Left ventricle myocardium inferior (tissue), 1 donor: ENCODE measurements around the gene NQO1. TPM values are rescaled to one million over a fixed set of nuclear protein-coding genes. Genes with fewer than 3 reads are reported as not detected.

Experiments used
- DNase-seq: peaks from one replicate; pipeline ENCODE4 v3.0.0-alpha.2; 2020
- H3K27ac ChIP-seq: fragments of 200-600 bp; replicated peaks from 2 replicates; pipeline ENCODE4 v1.8.0; 2021
- H3K27me3 ChIP-seq: fragments of 200-600 bp; 2 replicates; pipeline ENCODE4 v1.8.0; 2021; ENCODE audit warnings: low read depth
- H3K36me3 ChIP-seq: fragments of 200-600 bp; 2 replicates; pipeline ENCODE4 v1.8.0; 2021
- H3K4me1 ChIP-seq: fragments of 200-600 bp; 2 replicates; pipeline ENCODE4 v1.8.0; 2021
- H3K4me3 ChIP-seq: fragments of 200-600 bp; 2 replicates; pipeline ENCODE4 v1.8.0; 2021; ENCODE audit warnings: mild to moderate bottlenecking, moderate library complexity
- H3K9me3 ChIP-seq: fragments of 200-600 bp; replicated peaks from 2 replicates; pipeline ENCODE4 v1.8.0; 2021
- CTCF ChIP-seq: fragments of 200-600 bp; IDR thresholded peaks from 2 replicates; pipeline ENCODE4 v1.8.0; 2021; ENCODE audit warnings: antibody characterized with exemption, mild to moderate bottlenecking, borderline replicate concordance
- intact Hi-C: fragments of 100-400 bp; cut with micrococcal nuclease; formaldehyde crosslinking; loops from one replicate; pipeline ENCODE4 v1.11.0; 2022
- total RNA-seq: library from RNA; stranded (reverse); fragmentation: NEBNext Ultra II Directional; extraction: Animal tissue kit (Norgen Biotek cat#: 25700); gene quantifications from one replicate; pipeline ENCODE4 v1.2.1, GENCODE V29; 2021
- donor health status: DM: no; HTN: yes; CAD: no; lungs with severe emphysema.

Gene NQO1
- total RNA-seq, 1 donor from 2014 or later = 22.7 TPM

GRCh38 chr16:69745959-69746358, 19.6 kb upstream of the NQO1 start:
- TF ChIP-seq CTCF = no peak
- no peak for DNase-seq
- Histone ChIP-seq H3K27me3 (no peaks in the 10 kb centered on the region), H3K27ac (no peak overlapping the region), H3K4me1 (peaks cover 16% of the 10 kb centered on the region), H3K4me3 (no peak overlapping the region), H3K9me3 (no peaks in the 10 kb centered on the region), H3K36me3 (peaks cover 99% of the 10 kb centered on the region)
- intact Hi-C loops = no loop called here

- peaks cover 99% of the 10 kb centered on the region for H3K36me3 ChIP-seq
- no peak overlapping the region for H3K27ac ChIP-seq
- H3K4me3 ChIP-seq = no peak overlapping the region
- intact Hi-C loops = no loop called here
- no peak for DNase-seq
- H3K27me3 ChIP-seq = no peaks in the 10 kb centered on the region
- no peaks in the 10 kb centered on the region for H3K9me3 ChIP-seq
- H3K4me1 ChIP-seq = peaks cover 16% of the 10 kb centered on the region
- no peak for TF ChIP-seq CTCF
Measured at GRCh38 chr16:69745232-69745612, 18.9 kb upstream of the NQO1 start.

DNA sequence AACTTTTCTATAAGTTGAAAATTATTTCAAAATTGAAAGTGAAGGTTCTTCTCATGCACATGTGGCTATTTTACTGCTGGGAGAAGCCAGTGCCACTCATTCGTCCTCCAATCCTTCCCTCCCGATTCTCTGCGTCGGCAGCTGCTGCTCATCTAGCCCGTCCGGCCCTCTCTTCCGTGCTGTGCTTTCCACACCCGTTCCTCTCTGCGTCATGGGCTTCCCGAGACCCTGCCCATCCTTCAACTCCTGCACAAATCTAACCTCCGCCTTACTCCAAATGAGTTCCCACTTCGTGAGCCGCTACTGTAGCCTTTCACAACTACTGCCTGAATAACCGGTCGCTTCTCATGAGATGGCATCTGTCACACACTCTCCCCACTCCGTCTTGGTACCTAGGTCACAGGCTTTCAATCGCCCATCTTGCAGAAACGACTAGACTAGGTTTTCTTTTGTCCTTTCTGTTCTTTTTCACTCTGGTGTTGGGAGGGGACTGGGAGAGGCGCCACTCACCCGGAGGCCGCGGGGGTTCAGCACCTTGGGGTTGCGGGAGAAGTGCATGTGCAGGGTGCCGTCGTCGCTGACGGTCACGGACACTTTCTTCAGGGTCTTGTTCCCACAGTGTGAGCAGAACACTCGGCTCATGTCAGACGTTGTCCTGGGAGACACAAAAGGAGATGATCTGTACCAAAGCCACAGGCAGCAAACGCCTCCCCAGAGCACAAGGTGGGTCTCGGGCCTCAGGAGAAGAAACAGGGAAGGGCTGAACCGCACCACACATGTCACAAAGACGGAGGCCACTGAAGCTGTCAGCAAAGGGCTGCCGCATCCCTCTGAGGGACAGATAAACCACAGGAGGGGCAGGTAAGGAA, 18.2 kb upstream of the NQO1 start:
- intact Hi-C loops = no loop called here
- no peak for DNase-seq
- Histone ChIP-seq H3K36me3 (peaks cover 96% of the 10 kb centered on the region), H3K4me1 (peaks cover 16% of the 10 kb centered on the region), H3K9me3 (no peaks in the 10 kb centered on the region), H3K4me3 (no peak overlapping the region), H3K27ac (no peak overlapping the region), H3K27me3 (no peaks in the 10 kb centered on the region)
- TF ChIP-seq CTCF = no peak

GRCh38 chr16:69741951-69742904, 15.9 kb upstream of the NQO1 start:
- no peak for TF ChIP-seq CTCF

GRCh38 chr16:69741519-69741918, 15.2 kb upstream of the NQO1 start:
- H3K27me3 ChIP-seq = no peaks in the 10 kb centered on the region
- no peak for DNase-seq
- peaks cover 65% of the 10 kb centered on the region for H3K36me3 ChIP-seq
- peaks cover 27% of the 10 kb centered on the region for H3K4me1 ChIP-seq
- H3K27ac ChIP-seq = peak overlapping the region; percentile 70
- H3K9me3 ChIP-seq = no peaks in the 10 kb centered on the region
- intact Hi-C loops = no loop called here
- no peak overlapping the region for H3K4me3 ChIP-seq
- no peak for TF ChIP-seq CTCF

More at GRCh38 chr16:69741951-69742904, 15.9 kb upstream of the NQO1 start:
- intact Hi-C loops = no loop called here
- peak; percentile 83 for DNase-seq
- H3K4me1 ChIP-seq = peaks cover 21% of the 10 kb centered on the region
- no peaks in the 10 kb centered on the region for H3K9me3 ChIP-seq
- H3K27ac ChIP-seq = peak overlapping the region; percentile 70
- H3K36me3 ChIP-seq = peaks cover 72% of the 10 kb centered on the region
- peak overlapping the region; percentile 18 for H3K4me3 ChIP-seq
- no peaks in the 10 kb centered on the region for H3K27me3 ChIP-seq
